ENCODE results near the gene PROB1.
"Not testable (repeated sequence)": the region's sequence is repeated elsewhere in the genome, so short reads cannot be mapped to it uniquely, and the experiment has no call there.

Gene PROB1

GRCh38 chr5:139378101-139378825 lies 16.6 kb downstream of the PROB1 start:
- no peak for DNase-seq (ENCODE audit: low spot score)

GRCh38 chr5:139377226-139377625 lies 17.7 kb downstream of the PROB1 start:
- no peak for DNase-seq (ENCODE audit: low spot score)

- DNase-seq (ENCODE audit: low spot score) = no peak
Observed at GRCh38 chr5:139376364-139376763, 18.5 kb downstream of the PROB1 start.

- no peak for DNase-seq (ENCODE audit: low spot score)
Observed at GRCh38 chr5:139374909-139375308, 20.0 kb downstream of the PROB1 start.

- DNase-seq (ENCODE audit: low spot score) = no peak
Observed at GRCh38 chr5:139371482-139372435, 23.1 kb downstream of the PROB1 start.

GRCh38 chr5:139369181-139369580 lies 25.7 kb downstream of the PROB1 start:
- DNase-seq (ENCODE audit: low spot score) = no peak

- no peak for DNase-seq (ENCODE audit: low spot score)
Observed at GRCh38 chr5:139368613-139369012, 26.3 kb downstream of the PROB1 start.

- no peak for DNase-seq (ENCODE audit: low spot score)
Observed at GRCh38 chr5:139364466-139364865, 30.4 kb downstream of the PROB1 start.

GRCh38 chr5:139363937-139364336 lies 31.0 kb downstream of the PROB1 start:
- DNase-seq (ENCODE audit: low spot score) = no peak

GRCh38 chr5:139361835-139362429 lies 33.0 kb downstream of the PROB1 start:
- no peak for DNase-seq (ENCODE audit: low spot score)

- DNase-seq (ENCODE audit: low spot score) = no peak
Observed at GRCh38 chr5:139360384-139360783, 34.5 kb downstream of the PROB1 start.

GRCh38 chr5:139358064-139358463 lies 36.8 kb downstream of the PROB1 start:
- no peak for DNase-seq (ENCODE audit: low spot score)

- DNase-seq (ENCODE audit: low spot score) = not testable (repeated sequence)
Observed at GRCh38 chr5:139355900-139356299, 39.0 kb downstream of the PROB1 start.

GRCh38 chr5:139354186-139354585 lies 40.7 kb downstream of the PROB1 start:
- DNase-seq (ENCODE audit: low spot score) = no peak

GRCh38 chr5:139347863-139348262 lies 47.0 kb downstream of the PROB1 start:
- DNase-seq (ENCODE audit: low spot score) = not testable (repeated sequence)

- DNase-seq (ENCODE audit: low spot score) = not testable (repeated sequence)
Observed at GRCh38 chr5:139345442-139345841, 49.5 kb downstream of the PROB1 start.

GRCh38 chr5:139344177-139344576 lies 50.7 kb downstream of the PROB1 start:
- no peak for DNase-seq (ENCODE audit: low spot score)

GRCh38 chr5:139343476-139343875 lies 51.4 kb downstream of the PROB1 start:
- no peak for DNase-seq (ENCODE audit: low spot score)

- no peak for DNase-seq (ENCODE audit: low spot score)
Observed at GRCh38 chr5:139342423-139342723, 52.5 kb downstream of the PROB1 start.

GRCh38 chr5:139341689-139342422 lies 53.0 kb downstream of the PROB1 start, which contains the start of gene PAIP2:
Gene PAIP2 (plus strand): TSS chr5:139341854. CDS start chr5:139363785, 21,931 bp downstream.
- peak; percentile 96 for DNase-seq (ENCODE audit: low spot score)

- no peak for DNase-seq (ENCODE audit: low spot score)
Observed at GRCh38 chr5:139341187-139341688, 53.7 kb downstream of the PROB1 start.

Data from hematopoietic multipotent progenitor cell treated with erythropoietin and hydrocortisone succinate and interleukin-3 and kit ligand, for 15 days (in vitro differentiated cells).